ENCODE measurements around the gene ARL3. TPM values are rescaled to one million over a fixed set of nuclear protein-coding genes. Genes with fewer than 3 reads are reported as not detected.
A peak's percentile ranks its signal among the peaks of the same experiment; 100 is the strongest.

The ARL3 gene
- total RNA-seq, 1 experiment from 2014 or later, result 13.3 TPM

DNA sequence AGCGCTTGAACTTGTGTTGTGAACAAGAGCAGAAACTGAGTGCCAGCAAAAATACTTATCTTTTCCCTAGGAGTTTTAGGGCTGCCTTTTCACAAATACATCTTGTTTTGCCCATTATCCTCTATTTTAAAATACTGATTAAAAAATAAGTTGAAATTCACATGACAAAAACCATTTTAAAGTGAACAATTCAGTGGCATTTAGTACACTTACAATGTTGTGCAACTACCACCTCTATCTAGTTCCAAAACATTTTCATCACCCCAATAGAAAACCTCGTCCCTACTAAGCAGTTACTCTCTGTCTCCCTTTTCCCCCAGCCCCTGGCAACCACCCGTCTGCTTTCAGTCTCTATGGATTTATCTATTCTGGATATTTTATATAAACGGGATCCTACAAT lies 31.0 kb upstream of the ARL3 start (continued):
- no peak for TF ChIP-seq ZNF138 (CRISPR knock-in tag; conservative IDR thresholded peaks at IDR 0.05)

DNA sequence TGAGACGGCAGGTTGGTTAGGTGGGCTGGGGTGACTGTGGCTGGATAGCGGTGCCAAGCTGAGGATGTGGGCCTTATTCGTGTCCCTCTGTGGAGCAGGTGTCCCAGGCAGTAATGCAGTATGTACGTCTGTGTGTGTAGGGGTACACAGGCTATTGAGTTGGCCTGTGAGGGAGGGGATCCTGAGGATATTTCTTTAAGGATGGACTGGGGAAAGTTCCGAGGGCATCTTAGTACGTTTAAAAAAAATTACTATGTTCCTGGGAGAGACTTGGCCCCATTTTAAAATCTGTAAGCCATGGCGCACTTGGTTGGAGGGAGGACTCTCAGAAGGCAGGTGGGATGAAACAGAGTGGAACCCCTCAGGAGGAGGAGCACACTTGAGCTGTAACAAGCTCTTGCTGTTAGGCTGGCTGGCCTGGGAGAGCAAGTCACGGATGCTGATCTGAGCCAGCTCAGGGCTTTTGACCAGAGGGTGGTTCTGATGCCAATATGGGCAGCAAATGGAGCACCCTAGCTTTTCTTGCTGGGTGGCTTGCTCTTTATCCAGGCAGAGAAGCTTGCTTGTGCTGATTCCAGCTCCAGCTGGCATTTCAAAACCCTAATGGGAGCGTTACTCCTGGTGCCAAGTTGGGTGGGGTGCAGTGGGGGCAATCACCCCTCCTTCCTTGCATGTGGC lies 30.3 kb upstream of the ARL3 start:
- H3K36me3 Mint-ChIP-seq, result no peaks in the 10 kb centered on the region
- TF ChIP-seq PRRX2 (CRISPR knock-in tag; IDR thresholded peaks at IDR 0.05), result no peak
- TF ChIP-seq SOX15 (CRISPR knock-in tag; IDR thresholded peaks at IDR 0.05), result no peak
- TF ChIP-seq, protein P1, sequence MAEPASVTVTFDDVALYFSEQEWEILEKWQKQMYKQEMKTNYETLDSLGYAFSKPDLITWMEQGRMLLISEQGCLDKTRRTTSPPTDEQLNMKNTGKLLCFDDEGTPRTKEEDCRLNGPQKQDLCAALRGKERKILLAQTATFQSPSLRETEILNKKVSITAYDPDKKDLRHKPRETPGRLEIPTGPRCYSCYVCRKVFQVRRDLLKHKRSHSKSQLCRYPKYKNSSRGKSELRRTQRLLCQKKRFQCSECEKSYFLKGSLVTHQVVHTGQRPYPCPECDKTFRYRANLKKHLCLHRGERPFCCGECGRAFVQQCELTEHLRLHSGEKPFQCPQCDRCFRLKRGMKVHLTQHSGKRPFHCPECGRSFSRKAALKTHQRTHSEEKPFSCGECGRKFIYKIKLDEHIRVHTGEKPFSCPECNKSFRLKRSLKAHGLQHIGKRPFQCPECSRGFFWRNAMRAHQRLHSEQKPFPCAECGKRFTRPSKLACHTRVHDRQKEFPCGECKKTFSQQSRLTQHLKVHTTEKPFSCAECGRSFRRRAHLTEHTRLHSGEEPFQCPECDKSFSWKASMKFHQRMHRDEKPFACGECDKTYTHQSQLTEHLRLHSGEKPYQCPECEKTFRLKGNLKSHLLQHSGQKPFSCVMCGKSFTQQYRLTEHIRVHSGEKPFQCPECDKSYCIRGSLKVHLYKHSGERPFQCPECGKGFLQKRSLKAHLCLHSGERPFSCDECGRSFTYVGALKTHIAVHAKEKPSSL (CRISPR knock-in tag; conservative IDR thresholded peaks at IDR 0.05), result no peak
- TF ChIP-seq FOXJ3 (CRISPR knock-in tag; IDR thresholded peaks at IDR 0.05; ENCODE audit: borderline replicate concordance), result no peak
- TF ChIP-seq, protein P2, sequence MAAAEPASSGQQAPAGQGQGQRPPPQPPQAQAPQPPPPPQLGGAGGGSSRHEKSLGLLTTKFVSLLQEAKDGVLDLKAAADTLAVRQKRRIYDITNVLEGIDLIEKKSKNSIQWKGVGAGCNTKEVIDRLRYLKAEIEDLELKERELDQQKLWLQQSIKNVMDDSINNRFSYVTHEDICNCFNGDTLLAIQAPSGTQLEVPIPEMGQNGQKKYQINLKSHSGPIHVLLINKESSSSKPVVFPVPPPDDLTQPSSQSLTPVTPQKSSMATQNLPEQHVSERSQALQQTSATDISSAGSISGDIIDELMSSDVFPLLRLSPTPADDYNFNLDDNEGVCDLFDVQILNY (CRISPR knock-in tag; IDR thresholded peaks at IDR 0.05), result no peak
- no peak for TF ChIP-seq NFYB (CRISPR knock-in tag; conservative IDR thresholded peaks at IDR 0.05; ENCODE audit: low read depth)
- peaks cover 12% of the 10 kb centered on the region for H3K27me3 Mint-ChIP-seq (ENCODE audit: low read depth)
- no peak for DNase-seq (ENCODE audit: low spot score)
- H3K9me3 Mint-ChIP-seq, result no peaks in the 10 kb centered on the region
- peak overlapping the region; percentile 98 for H3K4me3 Mint-ChIP-seq
- CTCF ChIA-PET, result interaction anchor here (1.4 to 1.7 kb wide), 2 partner anchors 8 to 65 kb away, joined by 4 to 11 read pairs; no protein-coding TSS in a partner anchor
- ATAC-seq, result no peak
- POLR2A ChIA-PET, result interaction anchor here (0.5 kb wide), 1 partner anchor 111 kb away, joined by 4 read pairs; no protein-coding TSS in a partner anchor
- peaks cover 38% of the 10 kb centered on the region for H3K4me1 Mint-ChIP-seq
- H3K27ac Mint-ChIP-seq, result peak overlapping the region; percentile 68

DNA sequence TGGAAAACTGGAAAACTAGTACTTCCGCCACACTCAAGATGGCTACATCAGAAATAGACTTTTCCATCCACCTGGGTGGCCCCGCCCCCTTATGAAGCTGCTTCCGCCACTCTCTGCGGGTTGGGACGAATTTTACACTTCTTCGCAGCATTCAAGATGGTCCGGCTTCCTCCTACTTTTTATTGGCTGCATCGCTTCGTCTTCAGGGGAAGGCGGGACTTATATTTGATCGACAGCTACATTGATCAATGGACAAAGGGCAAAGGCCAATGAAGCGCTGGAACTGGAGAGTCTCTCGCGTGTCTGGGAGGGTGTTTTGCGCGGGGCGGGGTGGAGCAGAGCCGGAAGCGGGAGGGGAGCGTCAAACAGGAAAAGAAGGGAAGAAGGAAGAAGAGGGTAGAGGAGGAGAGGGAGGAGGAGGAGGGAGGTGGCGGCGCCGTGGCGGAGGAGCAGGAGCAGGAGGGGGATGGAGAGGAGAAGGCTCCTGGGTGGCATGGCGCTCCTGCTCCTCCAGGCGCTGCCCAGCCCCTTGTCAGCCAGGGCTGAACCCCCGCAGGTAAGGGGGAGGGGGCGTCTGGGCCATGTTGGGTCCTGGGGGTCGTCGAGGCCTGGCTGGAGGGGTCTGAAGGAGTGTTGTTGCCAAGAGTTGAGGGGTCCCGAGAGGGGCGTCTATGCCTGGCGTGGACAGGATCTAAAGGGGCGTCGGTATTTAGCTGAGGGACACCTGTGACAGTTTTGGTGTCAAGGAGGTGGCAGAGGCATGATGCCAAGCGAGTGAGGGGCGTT lies 29.6 kb upstream of the ARL3 start, which contains the start of gene WBP1L:
Gene WBP1L, plus strand, starts transcription at position 361 of the 786 bp plus-strand sequence. Its CDS starts 106 bp downstream, at position 467.
- ChIA-PET CTCF (interaction anchor here (0.7 to 1.7 kb wide), 8 partner anchors 9 to 574 kb away, joined by 3 to 11 read pairs (median 4); partner anchors contain the start of genes ARL3 and SFXN2), POLR2A (interaction anchor here (0.6 to 1.6 kb wide), 4 partner anchors 30 to 663 kb away, joined by 3 to 7 read pairs (median 4); partner anchors contain the start of genes ARL3 and SFXN2)
- peaks cover 45% of the 10 kb centered on the region for H3K4me1 Mint-ChIP-seq
- H3K9me3 Mint-ChIP-seq, result no peaks in the 10 kb centered on the region
- DNase-seq (ENCODE audit: low spot score) (peak; percentile 93), ATAC-seq (peak; percentile 96)
- H3K27me3 Mint-ChIP-seq (ENCODE audit: low read depth), result peaks cover 12% of the 10 kb centered on the region
- H3K27ac Mint-ChIP-seq, result peak within 1 kb of the TSS; percentile 82
- H3K36me3 Mint-ChIP-seq, result no peaks in the 10 kb centered on the region
- H3K4me3 Mint-ChIP-seq, result peak within 1 kb of the TSS; percentile 98
- TF ChIP-seq, protein P3, sequence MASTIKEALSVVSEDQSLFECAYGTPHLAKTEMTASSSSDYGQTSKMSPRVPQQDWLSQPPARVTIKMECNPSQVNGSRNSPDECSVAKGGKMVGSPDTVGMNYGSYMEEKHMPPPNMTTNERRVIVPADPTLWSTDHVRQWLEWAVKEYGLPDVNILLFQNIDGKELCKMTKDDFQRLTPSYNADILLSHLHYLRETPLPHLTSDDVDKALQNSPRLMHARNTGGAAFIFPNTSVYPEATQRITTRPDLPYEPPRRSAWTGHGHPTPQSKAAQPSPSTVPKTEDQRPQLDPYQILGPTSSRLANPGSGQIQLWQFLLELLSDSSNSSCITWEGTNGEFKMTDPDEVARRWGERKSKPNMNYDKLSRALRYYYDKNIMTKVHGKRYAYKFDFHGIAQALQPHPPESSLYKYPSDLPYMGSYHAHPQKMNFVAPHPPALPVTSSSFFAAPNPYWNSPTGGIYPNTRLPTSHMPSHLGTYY (CRISPR knock-in tag; IDR thresholded peaks at IDR 0.05), result no peak
- TF ChIP-seq, protein P4, sequence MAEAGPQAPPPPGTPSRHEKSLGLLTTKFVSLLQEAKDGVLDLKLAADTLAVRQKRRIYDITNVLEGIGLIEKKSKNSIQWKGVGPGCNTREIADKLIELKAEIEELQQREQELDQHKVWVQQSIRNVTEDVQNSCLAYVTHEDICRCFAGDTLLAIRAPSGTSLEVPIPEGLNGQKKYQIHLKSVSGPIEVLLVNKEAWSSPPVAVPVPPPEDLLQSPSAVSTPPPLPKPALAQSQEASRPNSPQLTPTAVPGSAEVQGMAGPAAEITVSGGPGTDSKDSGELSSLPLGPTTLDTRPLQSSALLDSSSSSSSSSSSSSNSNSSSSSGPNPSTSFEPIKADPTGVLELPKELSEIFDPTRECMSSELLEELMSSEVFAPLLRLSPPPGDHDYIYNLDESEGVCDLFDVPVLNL (CRISPR knock-in tag; IDR thresholded peaks at IDR 0.05; ENCODE audit: borderline replicate concordance, low read depth), result no peak
- TF ChIP-seq, protein P5, sequence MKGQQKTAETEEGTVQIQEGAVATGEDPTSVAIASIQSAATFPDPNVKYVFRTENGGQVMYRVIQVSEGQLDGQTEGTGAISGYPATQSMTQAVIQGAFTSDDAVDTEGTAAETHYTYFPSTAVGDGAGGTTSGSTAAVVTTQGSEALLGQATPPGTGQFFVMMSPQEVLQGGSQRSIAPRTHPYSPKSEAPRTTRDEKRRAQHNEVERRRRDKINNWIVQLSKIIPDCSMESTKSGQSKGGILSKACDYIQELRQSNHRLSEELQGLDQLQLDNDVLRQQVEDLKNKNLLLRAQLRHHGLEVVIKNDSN (CRISPR knock-in tag; IDR thresholded peaks at IDR 0.05), result no peak
- TF ChIP-seq CREB1 (CRISPR knock-in tag; IDR thresholded peaks at IDR 0.05), result no peak
- TF ChIP-seq NFATC4 (CRISPR knock-in tag; IDR thresholded peaks at IDR 0.05), result no peak; the same call in 1 of the 2 replicates
- 0 out of 2 replicates have a peak, but pooled peaks have one; percentile 41 for TF ChIP-seq PRRX2 (CRISPR knock-in tag; IDR thresholded peaks at IDR 0.05)
- TF ChIP-seq CBFB (CRISPR knock-in tag; IDR thresholded peaks at IDR 0.05; ENCODE audit: low read depth), result no peak
- no peak for TF ChIP-seq SMAD4 (CRISPR knock-in tag; IDR thresholded peaks at IDR 0.05)
- 0 out of 2 replicates have a peak, but pooled peaks have one; percentile 75 for TF ChIP-seq NFE2L1 (CRISPR knock-in tag; IDR thresholded peaks at IDR 0.05)
- TF ChIP-seq SOX15 (CRISPR knock-in tag; IDR thresholded peaks at IDR 0.05), result no peak
- no peak for TF ChIP-seq JAZF1 (CRISPR knock-in tag; IDR thresholded peaks at IDR 0.05)
- no peak for TF ChIP-seq TEAD4 (CRISPR knock-in tag; IDR thresholded peaks at IDR 0.05)
- TF ChIP-seq TCF7 (CRISPR knock-in tag; IDR thresholded peaks at IDR 0.05; ENCODE audit: low read depth), result peak; percentile 64; the same call in 1 of the 2 replicates
- no peak for TF ChIP-seq ZBTB21 (CRISPR knock-in tag; IDR thresholded peaks at IDR 0.05; ENCODE audit: borderline replicate concordance)
- TF ChIP-seq GRHL2 (CRISPR knock-in tag; IDR thresholded peaks at IDR 0.05; ENCODE audit: insufficient replicate concordance, severe bottlenecking), result no peak
- TF ChIP-seq, protein P6, sequence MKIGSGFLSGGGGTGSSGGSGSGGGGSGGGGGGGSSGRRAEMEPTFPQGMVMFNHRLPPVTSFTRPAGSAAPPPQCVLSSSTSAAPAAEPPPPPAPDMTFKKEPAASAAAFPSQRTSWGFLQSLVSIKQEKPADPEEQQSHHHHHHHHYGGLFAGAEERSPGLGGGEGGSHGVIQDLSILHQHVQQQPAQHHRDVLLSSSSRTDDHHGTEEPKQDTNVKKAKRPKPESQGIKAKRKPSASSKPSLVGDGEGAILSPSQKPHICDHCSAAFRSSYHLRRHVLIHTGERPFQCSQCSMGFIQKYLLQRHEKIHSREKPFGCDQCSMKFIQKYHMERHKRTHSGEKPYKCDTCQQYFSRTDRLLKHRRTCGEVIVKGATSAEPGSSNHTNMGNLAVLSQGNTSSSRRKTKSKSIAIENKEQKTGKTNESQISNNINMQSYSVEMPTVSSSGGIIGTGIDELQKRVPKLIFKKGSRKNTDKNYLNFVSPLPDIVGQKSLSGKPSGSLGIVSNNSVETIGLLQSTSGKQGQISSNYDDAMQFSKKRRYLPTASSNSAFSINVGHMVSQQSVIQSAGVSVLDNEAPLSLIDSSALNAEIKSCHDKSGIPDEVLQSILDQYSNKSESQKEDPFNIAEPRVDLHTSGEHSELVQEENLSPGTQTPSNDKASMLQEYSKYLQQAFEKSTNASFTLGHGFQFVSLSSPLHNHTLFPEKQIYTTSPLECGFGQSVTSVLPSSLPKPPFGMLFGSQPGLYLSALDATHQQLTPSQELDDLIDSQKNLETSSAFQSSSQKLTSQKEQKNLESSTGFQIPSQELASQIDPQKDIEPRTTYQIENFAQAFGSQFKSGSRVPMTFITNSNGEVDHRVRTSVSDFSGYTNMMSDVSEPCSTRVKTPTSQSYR (CRISPR knock-in tag; IDR thresholded peaks at IDR 0.05), result no peak
- peak; percentile 91 for TF ChIP-seq NFYB (CRISPR knock-in tag; conservative IDR thresholded peaks at IDR 0.05; ENCODE audit: low read depth)

Measured in WTC11 (cell line).